NCI-H82 treated with DMSO at 0.1 percent for 48 hours (cell line): Measurements from ENCODE around the gene CASS4.

ENCODE experiments used
- DNase-seq: peaks from one replicate; lab custom pipeline; 2025; ENCODE audit not compliant: unreplicated experiment; lab: John Stamatoyannopoulos, UW

CASS4 gene

GRCh38 chr20:56422824-56423189 lies 10.7 kb downstream of the CASS4 start:
- DNase-seq: no peak

- no peak for DNase-seq
Measured at GRCh38 chr20:56423211-56423610, 11.2 kb downstream of the CASS4 start.

GRCh38 chr20:56423886-56424285 lies 11.8 kb downstream of the CASS4 start:
- no peak for DNase-seq

- DNase-seq: no peak
Measured at GRCh38 chr20:56424931-56425330, 12.9 kb downstream of the CASS4 start.

GRCh38 chr20:56426026-56426425 lies 14.0 kb downstream of the CASS4 start:
- DNase-seq: no peak

GRCh38 chr20:56426926-56427325 lies 14.9 kb downstream of the CASS4 start:
- DNase-seq: no peak

- DNase-seq: no peak
Measured at GRCh38 chr20:56427797-56428196, 15.7 kb downstream of the CASS4 start.

GRCh38 chr20:56428410-56428809 lies 16.4 kb downstream of the CASS4 start:
- DNase-seq: no peak

- no peak for DNase-seq
Measured at GRCh38 chr20:56428881-56429280, 16.8 kb downstream of the CASS4 start.

- DNase-seq: no peak
Measured at GRCh38 chr20:56429502-56429901, 17.4 kb downstream of the CASS4 start.

GRCh38 chr20:56429941-56430340 lies 17.9 kb downstream of the CASS4 start:
- DNase-seq: no peak

- no peak for DNase-seq
Measured at GRCh38 chr20:56430461-56430860, 18.4 kb downstream of the CASS4 start.

GRCh38 chr20:56430957-56431356 lies 18.9 kb downstream of the CASS4 start:
- DNase-seq: no peak

GRCh38 chr20:56431471-56431870 lies 19.4 kb downstream of the CASS4 start:
- no peak for DNase-seq

GRCh38 chr20:56433221-56433879 lies 21.3 kb downstream of the CASS4 start:
- no peak for DNase-seq

- DNase-seq: no peak
Measured at GRCh38 chr20:56433880-56434255, 21.8 kb downstream of the CASS4 start.

GRCh38 chr20:56437196-56437960 lies 25.3 kb downstream of the CASS4 start:
- DNase-seq: no peak

GRCh38 chr20:56438284-56438683 lies 26.2 kb downstream of the CASS4 start:
- no peak for DNase-seq

- DNase-seq: no peak
Measured at GRCh38 chr20:56439771-56440291, 27.8 kb downstream of the CASS4 start.

- DNase-seq: no peak
Measured at GRCh38 chr20:56440346-56441007, 28.4 kb downstream of the CASS4 start.

- DNase-seq: no peak
Measured at GRCh38 chr20:56442389-56443365, 30.6 kb downstream of the CASS4 start.
